Fibroblast of skin of scalp (primary cell): ENCODE measurements around the gene SCAANT1. TPM values are rescaled to one million over a fixed set of nuclear protein-coding genes. Genes with fewer than 3 reads are reported as not detected.

Source experiments
- DNase-seq: peaks from one replicate; pipeline ENCODE4 v3.0.0-alpha.2; 2013
- polyA plus RNA-seq, 2 experiments: library from polyadenylated mRNA; unstranded; fragments of 120-200 nt; gene quantifications; one replicate each; pipeline ENCODE4 v1.2.1, GENCODE V29; 2013; ENCODE audit not compliant: insufficient read length in 2 of 2

SCAANT1 gene
- 0.65 TPM for polyA plus RNA-seq (2013, experiment 1 of 2; ENCODE audit: insufficient read length)
- polyA plus RNA-seq (2013, experiment 2 of 2; ENCODE audit: insufficient read length): not detected

DNA sequence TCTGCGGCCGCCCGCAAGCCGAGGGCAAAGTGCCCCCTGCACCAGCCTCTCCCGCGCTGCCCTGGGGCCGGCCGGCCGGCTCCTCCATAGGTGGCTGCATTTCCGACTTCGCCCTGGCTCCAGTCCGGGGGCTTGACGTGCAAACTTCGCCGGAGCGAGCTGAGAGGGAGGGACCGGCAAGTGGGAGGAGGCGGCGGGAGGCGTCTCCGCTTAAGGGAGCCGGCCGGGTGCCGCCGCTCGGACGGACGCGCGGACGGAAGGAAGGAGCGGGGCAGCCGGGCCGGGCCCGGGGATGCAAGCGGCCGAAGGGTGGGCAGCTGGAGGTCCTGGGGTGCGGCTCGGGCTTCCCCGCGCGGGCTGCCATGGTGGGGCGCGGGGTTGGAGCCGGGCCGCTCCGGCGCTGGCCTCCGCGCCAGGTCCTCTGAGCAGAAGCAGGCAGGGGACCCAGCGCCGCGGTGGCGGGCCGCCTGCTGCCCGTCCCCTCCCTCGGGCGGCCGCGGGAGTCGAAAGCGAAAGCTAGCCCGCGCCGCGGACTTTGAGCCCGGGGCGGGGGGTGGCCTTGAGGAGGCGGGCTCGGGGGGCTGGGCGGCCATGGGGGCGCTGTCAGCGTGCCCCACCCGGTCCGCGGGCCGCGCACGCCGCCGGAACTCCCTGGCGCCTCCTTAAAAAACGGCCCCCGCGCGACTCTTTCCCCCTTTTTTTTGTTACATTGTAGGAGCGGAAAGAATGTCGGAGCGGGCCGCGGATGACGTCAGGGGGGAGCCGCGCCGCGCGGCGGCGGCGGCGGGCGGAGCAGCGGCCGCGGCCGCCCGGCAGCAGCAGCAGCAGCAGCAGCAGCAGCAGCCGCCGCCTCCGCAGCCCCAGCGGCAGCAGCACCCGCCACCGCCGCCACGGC, at the start of gene SCAANT1:
SCAANT1 (minus strand) TSS at position 511 of the 895 bp plus-strand sequence.
- peak; percentile 92 for DNase-seq

- DNase-seq: no peak
Observed at GRCh38 chr3:63961891-63962290, 49.7 kb upstream of the SCAANT1 start.

GRCh38 chr3:63960048-63960711, 48.0 kb upstream of the SCAANT1 start:
- peak; percentile 64 for DNase-seq

GRCh38 chr3:63959146-63959545, 47.0 kb upstream of the SCAANT1 start:
- DNase-seq: no peak

DNA sequence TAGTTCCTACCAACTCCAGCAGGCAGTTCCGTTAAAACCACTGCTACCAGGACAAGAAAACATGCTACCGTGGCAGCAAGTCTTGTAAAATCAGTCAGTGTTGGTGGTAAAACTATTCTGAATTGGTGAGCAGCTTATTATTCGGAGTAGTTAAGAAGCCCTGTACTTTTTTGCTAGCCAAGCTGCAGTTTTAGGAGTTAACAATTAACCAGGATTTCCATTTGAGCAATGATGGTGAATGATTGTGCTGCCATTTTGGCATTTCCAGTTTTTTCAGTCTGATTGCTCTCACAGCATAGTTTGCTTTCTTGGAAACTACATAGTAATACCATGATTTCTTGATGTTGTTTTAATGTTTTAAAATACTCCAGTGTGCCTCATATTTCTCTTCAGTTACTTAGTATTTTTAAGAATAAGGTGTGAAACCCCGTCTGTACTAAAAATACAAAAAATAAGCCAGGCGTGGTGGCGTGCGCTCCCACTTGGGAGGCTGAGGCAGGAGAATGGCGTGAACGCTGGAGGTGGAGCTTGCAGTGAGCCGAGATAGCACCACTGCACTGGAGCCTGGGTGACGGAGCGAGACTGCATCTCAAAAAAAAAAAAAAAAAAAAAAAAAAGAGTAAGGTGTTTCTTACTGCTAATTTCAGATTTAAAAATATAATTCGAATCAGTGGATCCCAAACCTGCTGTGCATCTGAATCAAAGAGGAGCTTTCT, 43.8 kb upstream of the SCAANT1 start:
- no peak for DNase-seq

DNA sequence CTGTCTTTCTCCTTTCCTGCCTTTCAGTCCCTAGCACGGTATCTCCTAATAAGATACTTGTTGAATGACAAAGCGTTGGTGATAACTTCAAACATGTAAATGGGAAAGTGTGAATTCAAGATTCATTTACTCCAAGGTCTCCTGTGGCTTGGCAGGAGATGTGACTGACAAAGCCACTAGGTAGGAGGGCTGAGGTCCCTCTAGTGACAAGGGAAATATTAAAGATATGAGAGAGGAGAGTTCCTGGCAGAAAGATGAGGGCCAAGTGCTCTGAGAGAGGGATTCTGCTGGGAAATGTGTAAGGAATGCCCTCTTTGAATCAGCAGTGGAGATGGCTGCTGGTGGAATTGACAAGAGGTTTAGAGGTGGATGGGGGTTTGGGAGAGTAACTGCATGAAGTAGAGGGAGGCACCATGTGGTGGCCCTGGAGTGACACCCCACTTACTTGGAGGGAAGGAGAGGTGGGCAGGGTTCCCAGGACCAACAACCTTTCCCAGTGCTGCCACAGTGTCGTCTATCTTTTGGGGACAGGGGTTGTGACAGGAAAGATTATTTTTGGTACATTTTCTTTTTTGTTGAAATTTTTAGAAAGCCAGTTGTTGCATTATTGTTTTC, 43.0 kb upstream of the SCAANT1 start:
- DNase-seq: no peak

DNA sequence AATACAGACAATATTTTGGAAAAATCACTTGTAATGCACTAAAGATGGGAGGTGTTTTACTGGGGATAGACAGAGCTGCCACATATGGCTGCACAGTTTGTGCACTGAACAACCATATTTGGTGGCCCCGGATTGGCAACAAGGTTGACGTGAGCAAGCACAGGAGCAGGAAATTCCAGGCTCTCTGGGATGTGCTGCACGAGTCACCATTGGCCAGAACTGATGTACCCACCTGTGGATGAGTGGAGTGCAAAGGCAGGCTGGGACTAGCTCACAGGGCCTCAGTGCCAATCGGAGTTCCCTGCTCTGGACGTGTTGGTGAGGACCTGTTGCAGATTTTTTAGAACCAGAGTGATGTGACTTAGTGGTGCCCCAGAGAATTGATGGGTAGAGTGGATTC, 42.0 kb upstream of the SCAANT1 start:
- no peak for DNase-seq

DNA sequence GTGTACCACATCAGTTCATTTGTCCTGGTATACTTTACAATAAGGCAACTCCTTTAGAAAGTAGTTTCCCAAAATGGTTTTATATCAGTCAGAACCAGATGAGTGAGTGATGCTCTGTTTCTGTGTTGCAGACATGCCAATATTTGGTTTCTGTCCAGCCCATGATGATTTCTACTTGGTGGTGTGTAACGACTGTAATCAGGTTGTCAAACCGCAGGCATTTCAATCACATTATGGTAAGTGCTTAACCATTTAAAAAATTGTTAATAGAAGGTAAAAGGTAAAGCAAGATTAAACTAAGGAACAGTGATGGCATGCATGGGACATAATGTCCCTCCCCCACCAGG, 40.0 kb upstream of the SCAANT1 start:
- DNase-seq: no peak

- no peak for DNase-seq
Observed at GRCh38 chr3:63951492-63952247, 39.5 kb upstream of the SCAANT1 start.

DNA sequence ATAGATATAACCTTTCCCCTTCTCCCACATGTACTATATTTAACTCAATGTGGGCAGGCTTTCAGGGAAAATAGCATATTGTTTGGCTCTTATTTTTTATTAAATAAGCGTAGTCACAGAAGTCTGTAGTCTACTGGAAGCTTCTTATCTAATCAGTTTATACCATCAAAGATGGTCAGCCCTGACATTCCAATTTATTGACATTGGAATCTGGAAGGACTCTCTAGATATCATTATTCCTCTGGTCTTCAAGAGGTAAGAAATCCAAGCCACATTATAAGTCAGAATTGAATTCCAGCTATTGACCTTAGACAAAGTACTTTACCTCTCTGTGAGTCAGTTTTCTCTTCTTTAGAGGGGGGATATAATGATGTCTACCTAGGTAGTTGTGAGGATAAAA, 38.5 kb upstream of the SCAANT1 start:
- no peak for DNase-seq

DNA sequence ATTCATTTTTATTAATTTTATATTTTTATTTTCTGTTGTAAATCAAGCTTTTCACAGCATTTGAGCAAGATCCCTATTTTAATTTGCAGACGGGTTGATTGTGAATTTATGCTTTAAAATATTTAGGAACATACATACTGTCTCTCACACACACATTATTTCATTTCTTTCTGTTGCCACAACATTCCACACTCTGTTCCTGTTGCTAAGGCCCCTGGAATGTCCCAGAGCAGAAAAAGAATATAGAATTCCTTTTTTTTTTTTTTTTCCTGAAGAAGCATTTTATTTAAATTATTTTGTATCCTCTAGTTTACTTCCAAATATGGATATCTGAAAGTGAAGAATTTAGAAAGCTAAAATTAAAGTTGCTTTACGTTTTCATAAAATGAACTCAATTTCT, 36.8 kb upstream of the SCAANT1 start:
- peak; percentile 91 for DNase-seq

- no peak for DNase-seq
Observed at GRCh38 chr3:63947594-63947993, 35.4 kb upstream of the SCAANT1 start.

DNA sequence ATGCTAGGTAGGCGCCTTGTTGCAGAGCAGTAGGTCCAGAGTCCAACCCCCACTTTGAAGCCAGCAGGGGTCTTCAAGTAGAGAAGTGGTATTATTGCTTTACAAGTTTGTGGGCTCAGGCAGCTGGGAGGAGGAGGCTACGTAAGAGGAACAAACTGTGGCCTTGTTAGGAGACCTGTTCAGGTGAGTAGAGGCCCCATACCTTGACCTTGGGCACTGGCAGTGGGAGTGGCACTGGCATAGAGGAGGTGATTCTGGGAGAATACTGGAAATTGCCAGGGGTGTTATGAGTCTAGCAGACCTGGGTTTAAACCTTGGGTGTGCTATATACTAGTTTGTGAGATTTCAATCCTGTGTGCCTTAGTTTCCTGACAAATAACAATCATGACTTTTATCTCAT, 34.6 kb upstream of the SCAANT1 start:
- no peak for DNase-seq

GRCh38 chr3:63945558-63946096, 33.4 kb upstream of the SCAANT1 start:
- DNase-seq: no peak

DNA sequence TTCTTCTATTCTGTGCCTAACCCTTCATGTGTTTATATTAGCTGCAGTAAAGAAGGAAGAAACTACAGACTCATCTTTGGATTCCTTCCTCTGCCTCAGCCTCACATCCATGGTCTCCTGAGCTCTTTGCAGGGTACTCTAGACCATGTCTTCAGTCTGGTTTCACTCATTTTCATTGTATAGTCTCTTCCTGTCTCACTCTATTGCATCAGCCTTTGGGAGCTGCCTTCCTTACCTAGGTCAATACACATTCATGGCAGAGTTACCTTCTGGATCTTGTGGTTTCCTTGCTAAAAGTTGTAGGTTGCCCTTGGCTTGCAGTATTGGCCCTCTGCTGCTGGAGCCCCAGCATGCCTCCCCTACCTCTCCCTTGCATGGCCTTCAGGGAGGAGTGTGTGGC, 31.5 kb upstream of the SCAANT1 start:
- DNase-seq: no peak

DNA sequence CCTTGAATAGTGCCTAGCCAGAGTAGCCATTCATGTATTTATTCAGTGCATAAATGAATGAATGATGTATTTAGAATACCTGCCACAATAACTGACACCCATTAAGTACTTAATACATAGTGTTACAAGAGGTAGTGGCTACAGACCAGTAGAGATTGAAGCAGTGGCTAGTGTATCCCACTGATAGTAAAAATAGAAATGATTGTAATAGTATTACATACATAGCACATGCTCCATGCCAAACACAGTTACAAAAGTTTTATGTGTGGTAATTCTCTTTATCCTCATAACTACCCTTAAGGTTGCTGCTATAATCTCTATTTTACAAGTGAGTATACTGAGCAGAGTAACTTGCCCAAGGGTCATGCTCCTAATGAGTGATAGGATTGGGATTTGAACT, 30.3 kb upstream of the SCAANT1 start:
- no peak for DNase-seq

DNA sequence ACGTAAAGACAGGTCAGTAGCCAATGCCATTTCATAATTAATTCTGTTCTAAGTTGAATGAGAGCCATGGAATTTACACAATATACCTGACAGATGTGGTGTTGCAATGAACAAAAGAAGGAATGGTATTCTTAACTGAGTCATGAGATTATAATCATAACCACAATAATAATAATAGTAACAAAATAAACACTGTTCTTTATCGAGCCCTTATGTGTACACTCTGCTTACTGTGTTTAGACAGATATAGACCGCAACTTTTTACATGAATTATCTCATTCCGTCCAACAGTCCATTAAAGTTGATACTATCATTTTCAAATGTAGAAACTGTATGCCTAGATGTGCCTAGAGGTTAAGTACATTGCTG, 28.2 kb upstream of the SCAANT1 start:
- DNase-seq: no peak

GRCh38 chr3:63937661-63938651, 25.8 kb upstream of the SCAANT1 start:
- no peak for DNase-seq

DNA sequence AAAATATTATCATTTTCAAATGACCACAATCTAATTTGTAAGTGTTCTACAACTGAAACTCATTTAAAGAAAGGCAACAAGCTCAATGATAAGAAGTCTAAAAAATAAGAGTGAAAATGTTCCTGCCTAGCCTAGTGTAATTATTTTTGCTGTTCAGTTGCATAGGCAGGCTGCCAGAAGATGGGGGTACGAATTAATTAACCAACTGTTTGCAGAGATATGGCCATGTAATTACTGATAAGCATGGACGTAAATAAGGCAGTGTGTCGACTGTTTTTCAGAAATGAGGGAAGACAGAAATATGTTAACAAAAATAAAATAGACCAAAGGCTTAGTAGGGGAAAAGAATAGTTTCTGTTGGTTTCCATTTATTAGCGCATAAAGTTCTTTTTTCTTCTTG, 24.7 kb upstream of the SCAANT1 start:
- DNase-seq: no peak

DNA sequence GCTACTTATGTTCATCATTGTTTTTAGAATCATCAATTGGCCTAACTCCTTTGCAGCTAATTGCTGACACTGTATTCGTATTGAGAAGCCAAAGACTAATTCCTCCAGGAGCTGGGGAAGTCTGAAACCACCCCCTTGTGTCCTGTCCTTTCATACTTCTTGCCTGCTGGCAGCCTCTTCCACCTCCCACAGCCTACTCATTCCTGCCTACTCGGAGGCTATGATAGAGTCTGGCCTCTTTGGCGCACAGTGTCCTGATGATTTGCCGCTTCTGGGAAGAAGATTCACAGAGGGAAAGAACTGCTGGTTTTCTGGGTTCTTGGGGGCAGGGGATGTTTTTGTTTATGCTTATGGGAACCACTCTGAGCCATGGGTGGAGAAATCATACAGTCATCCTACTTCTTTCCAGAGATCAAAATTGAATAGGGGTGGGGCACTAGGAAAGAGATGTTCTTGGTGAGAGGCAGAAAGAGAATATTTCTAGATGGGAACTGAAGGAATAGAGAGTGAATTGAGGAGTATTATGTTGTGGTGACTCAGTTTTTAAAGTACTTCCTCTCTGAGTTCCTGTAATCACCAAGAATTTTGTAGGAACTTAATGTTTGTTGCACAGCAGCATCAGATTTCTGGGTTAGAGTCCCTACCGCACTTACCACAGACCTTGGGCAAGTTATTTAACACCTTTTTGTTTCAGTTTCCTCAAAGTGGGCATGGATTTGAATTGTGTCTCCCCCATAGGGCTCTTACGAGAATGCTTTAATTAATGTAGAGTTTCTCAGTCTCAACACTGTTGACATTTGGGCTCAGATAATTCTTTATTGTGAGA, 22.1 kb upstream of the SCAANT1 start:
- no peak for DNase-seq
